ENCODE data around the gene ACTN4.
"Not testable (repeated sequence)": the region's sequence is repeated elsewhere in the genome, so short reads cannot be mapped to it uniquely, and the experiment has no call there.

Gene ACTN4

GRCh38 chr19:38736413-38737280, 89.2 kb downstream of the ACTN4 start:
- DNase-seq (ENCODE audit: low read depth in 2 of 2), result peak; percentile 36 to 44

- DNase-seq (ENCODE audit: low read depth in 2 of 2), result no peak
These were observed 89.9 kb downstream of the ACTN4 start for GRCh38 chr19:38737281-38737865.

- DNase-seq (ENCODE audit: low read depth in 2 of 2), result no peak
These were observed 90.7 kb downstream of the ACTN4 start for GRCh38 chr19:38737921-38738737.

GRCh38 chr19:38739440-38740256, 92.2 kb downstream of the ACTN4 start:
- no peak for DNase-seq (ENCODE audit: low read depth in 2 of 2)

- no peak for DNase-seq (ENCODE audit: low read depth in 2 of 2)
These were observed 92.8 kb downstream of the ACTN4 start for GRCh38 chr19:38740257-38740592.

- DNase-seq (ENCODE audit: low read depth in 2 of 2), result no peak
These were observed 93.5 kb downstream of the ACTN4 start for GRCh38 chr19:38740932-38741331.

- DNase-seq (ENCODE audit: low read depth in 2 of 2), result no peak
These were observed 94.2 kb downstream of the ACTN4 start for GRCh38 chr19:38741670-38742069.

GRCh38 chr19:38742296-38742695, 94.8 kb downstream of the ACTN4 start:
- DNase-seq (ENCODE audit: low read depth in 2 of 2), result no peak

GRCh38 chr19:38742906-38743305, 95.5 kb downstream of the ACTN4 start:
- DNase-seq (ENCODE audit: low read depth in 2 of 2), result no peak

GRCh38 chr19:38743394-38744297, 96.2 kb downstream of the ACTN4 start:
- no peak for DNase-seq (ENCODE audit: low read depth in 2 of 2)

GRCh38 chr19:38744298-38744681, 96.8 kb downstream of the ACTN4 start, which contains the start of gene CAPN12:
Gene CAPN12 (minus strand): TSS chr19:38744474. CDS start chr19:38744165, 309 bp downstream.
- DNase-seq (ENCODE audit: low read depth in 2 of 2), result no peak

- DNase-seq (ENCODE audit: low read depth in 2 of 2), result no peak
These were observed 97.4 kb downstream of the ACTN4 start for GRCh38 chr19:38744874-38745273.

- DNase-seq (ENCODE audit: low read depth in 2 of 2), result no peak
These were observed 97.9 kb downstream of the ACTN4 start for GRCh38 chr19:38745316-38745715.

GRCh38 chr19:38753783-38754182, 106.3 kb downstream of the ACTN4 start:
- DNase-seq (ENCODE audit: low read depth in 2 of 2), result not testable (repeated sequence)

GRCh38 chr19:38754196-38754595, 106.7 kb downstream of the ACTN4 start:
- not testable (repeated sequence) for DNase-seq (ENCODE audit: low read depth in 2 of 2)

- DNase-seq (ENCODE audit: low read depth in 2 of 2), result no peak
These were observed 112.1 kb downstream of the ACTN4 start for GRCh38 chr19:38759590-38760003.

GRCh38 chr19:38760805-38761517, 113.5 kb downstream of the ACTN4 start:
- not testable (repeated sequence) for DNase-seq (ENCODE audit: low read depth in 2 of 2)

- not testable (repeated sequence) for DNase-seq (ENCODE audit: low read depth in 2 of 2)
These were observed 114.5 kb downstream of the ACTN4 start for GRCh38 chr19:38761884-38762389.

GRCh38 chr19:38763795-38764220, 116.4 kb downstream of the ACTN4 start:
- DNase-seq (ENCODE audit: low read depth in 2 of 2), result no peak

- DNase-seq (ENCODE audit: low read depth in 2 of 2), result no peak
These were observed 117.8 kb downstream of the ACTN4 start for GRCh38 chr19:38765214-38765613.
